Mesenchymal stem cell (in vitro differentiated cells and primary cell): Measurements from ENCODE around the gene ENO2. TPM values are rescaled to one million over a fixed set of nuclear protein-coding genes. Genes with fewer than 3 reads are reported as not detected.

Source experiments
- small RNA-seq: library from polyadenylated mRNA; stranded (forward); fragments of <200 nt; extraction: miRNeasy Mini kit (QIAGEN cat#:217004); gene quantifications from one replicate; pipeline ENCODE3, GENCODE V24; 2013; ENCODE audit warnings: low read depth

The ENO2 gene

Small RNA genes within 50 kb of the gene (small RNA-seq; reads per million reads assigned to genes)
- 4.3 reads per million, percentile 45 among the genes with 10 or more reads in this experiment for gene MIR141
- gene MIR200C, result 2.0 reads per million
- not detected for gene RNU7-1
- 8.3 reads per million, percentile 74 among the genes with 10 or more reads in this experiment for gene SCARNA12
